GM21447 (cell line): ENCODE measurements around the gene ZDHHC19.
"Not testable (repeated sequence)": the region's sequence is repeated elsewhere in the genome, so short reads cannot be mapped to it uniquely, and the experiment has no call there.

Source experiments
- ATAC-seq: cut with Tn5 transposase; IDR thresholded peaks from one replicate; pipeline ENCODE4 v1.9.1; 2021; ENCODE audit not compliant: unreplicated experiment

Gene ZDHHC19

GRCh38 chr3:196225763-196226364 is 14.7 kb upstream of the ZDHHC19 start:
- no peak for ATAC-seq

- no peak for ATAC-seq
These were observed 13.9 kb upstream of the ZDHHC19 start for GRCh38 chr3:196225086-196225485.

- ATAC-seq, result no peak
These were observed 11.8 kb upstream of the ZDHHC19 start for GRCh38 chr3:196222876-196223595.

GRCh38 chr3:196220991-196221390 is 9.8 kb upstream of the ZDHHC19 start:
- ATAC-seq, result no peak

- ATAC-seq, result no peak
These were observed 9.4 kb upstream of the ZDHHC19 start for GRCh38 chr3:196220587-196220986.

GRCh38 chr3:196219970-196220311 is 8.7 kb upstream of the ZDHHC19 start:
- ATAC-seq, result no peak

GRCh38 chr3:196219194-196219969 is 8.2 kb upstream of the ZDHHC19 start:
- peak; percentile 76 for ATAC-seq

GRCh38 chr3:196218155-196218712 is 7.0 kb upstream of the ZDHHC19 start:
- ATAC-seq, result no peak

- no peak for ATAC-seq
These were observed 6.3 kb upstream of the ZDHHC19 start for GRCh38 chr3:196217307-196218154.

GRCh38 chr3:196216681-196217211 is 5.5 kb upstream of the ZDHHC19 start:
- no peak for ATAC-seq

GRCh38 chr3:196216089-196216564 is 4.9 kb upstream of the ZDHHC19 start, which contains the start of gene SLC51A:
TSS of gene SLC51A (plus strand) at chr3:196216534. CDS start at chr3:196216713, 179 bp downstream.
- ATAC-seq, result no peak

GRCh38 chr3:196215493-196216020 is 4.4 kb upstream of the ZDHHC19 start:
- no peak for ATAC-seq

GRCh38 chr3:196214783-196215441 is 3.7 kb upstream of the ZDHHC19 start:
- ATAC-seq, result no peak

- ATAC-seq, result not testable (repeated sequence)
These were observed 1.1 kb downstream of the ZDHHC19 start for GRCh38 chr3:196209944-196210672.

GRCh38 chr3:196208942-196209695 is 2.1 kb downstream of the ZDHHC19 start:
- ATAC-seq, result no peak

- ATAC-seq, result no peak
These were observed 3.2 kb downstream of the ZDHHC19 start for GRCh38 chr3:196207833-196208607.

- no peak for ATAC-seq
These were observed 3.9 kb downstream of the ZDHHC19 start for GRCh38 chr3:196207159-196207832.
